HFF-Myc (cell line): Measurements from ENCODE around the gene ARL4D.
A peak's percentile ranks its signal among the peaks of the same experiment; 100 is the strongest.
"Not testable (repeated sequence)": the region's sequence is repeated elsewhere in the genome, so short reads cannot be mapped to it uniquely, and the experiment has no call there.

Experiments
- DNase-seq: peaks from one replicate; pipeline ENCODE4 v3.0.0-alpha.2; 2011; ENCODE audit warnings: low read depth; ENCODE audit errors: extremely low read depth
- H3K4me3 ChIP-seq: replicated peaks from 2 replicates; pipeline ENCODE4 v1.5.1; 2011; ENCODE audit warnings: low read depth, mild to moderate bottlenecking, control low read depth, low read length
- TF ChIP-seq, protein P1 (sequence below): IDR thresholded peaks from 2 replicates; pipeline ENCODE4 v1.5.1; 2012; ENCODE audit warnings: mild to moderate bottlenecking, low read depth, low read length, control low read depth; ENCODE audit errors: missing control alignments

Gene ARL4D

DNA sequence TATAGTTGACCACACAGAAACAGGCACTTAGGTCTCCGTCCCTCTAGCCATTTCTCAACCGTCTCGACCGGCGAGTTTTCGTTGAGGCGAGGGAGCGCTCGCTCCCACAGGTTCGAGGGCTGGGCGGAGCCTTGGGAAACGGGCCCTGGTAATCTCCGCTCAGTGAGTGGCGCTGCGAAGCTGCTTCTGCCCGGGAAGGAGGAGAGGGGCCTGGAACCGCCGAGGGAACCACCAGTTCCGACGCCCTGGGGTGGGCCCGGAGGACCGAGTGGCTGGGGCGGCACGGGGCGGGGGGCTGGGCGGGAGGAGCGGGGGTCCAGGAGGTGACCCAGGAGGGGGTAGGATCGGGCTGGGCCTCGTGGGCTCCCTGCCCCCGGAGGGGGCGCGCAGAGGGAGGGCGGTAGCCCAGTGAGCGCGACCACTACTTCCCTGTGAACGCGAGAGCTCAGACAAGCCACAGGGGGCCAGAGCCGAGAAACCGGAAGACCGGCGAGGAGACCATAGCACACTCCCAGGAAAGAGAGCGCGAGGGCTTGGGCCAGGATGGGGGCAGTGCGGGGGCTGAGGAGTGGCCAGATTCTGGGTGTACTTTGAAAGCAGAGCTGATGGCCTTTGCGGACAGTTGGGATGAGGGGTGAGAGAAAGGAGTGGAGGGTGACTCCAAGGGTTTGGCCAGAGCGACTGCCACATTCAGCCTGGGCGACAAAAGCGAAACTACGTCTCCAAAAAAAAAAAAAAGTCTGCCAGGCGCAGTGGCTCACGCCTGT lies 29.9 kb upstream of the ARL4D start:
- peak overlapping the region; percentile 30 for H3K4me3 ChIP-seq
- DNase-seq, result no peak
- TF ChIP-seq, protein P1, sequence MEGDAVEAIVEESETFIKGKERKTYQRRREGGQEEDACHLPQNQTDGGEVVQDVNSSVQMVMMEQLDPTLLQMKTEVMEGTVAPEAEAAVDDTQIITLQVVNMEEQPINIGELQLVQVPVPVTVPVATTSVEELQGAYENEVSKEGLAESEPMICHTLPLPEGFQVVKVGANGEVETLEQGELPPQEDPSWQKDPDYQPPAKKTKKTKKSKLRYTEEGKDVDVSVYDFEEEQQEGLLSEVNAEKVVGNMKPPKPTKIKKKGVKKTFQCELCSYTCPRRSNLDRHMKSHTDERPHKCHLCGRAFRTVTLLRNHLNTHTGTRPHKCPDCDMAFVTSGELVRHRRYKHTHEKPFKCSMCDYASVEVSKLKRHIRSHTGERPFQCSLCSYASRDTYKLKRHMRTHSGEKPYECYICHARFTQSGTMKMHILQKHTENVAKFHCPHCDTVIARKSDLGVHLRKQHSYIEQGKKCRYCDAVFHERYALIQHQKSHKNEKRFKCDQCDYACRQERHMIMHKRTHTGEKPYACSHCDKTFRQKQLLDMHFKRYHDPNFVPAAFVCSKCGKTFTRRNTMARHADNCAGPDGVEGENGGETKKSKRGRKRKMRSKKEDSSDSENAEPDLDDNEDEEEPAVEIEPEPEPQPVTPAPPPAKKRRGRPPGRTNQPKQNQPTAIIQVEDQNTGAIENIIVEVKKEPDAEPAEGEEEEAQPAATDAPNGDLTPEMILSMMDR, result no peak

GRCh38 chr17:43369986-43370385 lies 28.8 kb upstream of the ARL4D start:
- no peak overlapping the region; the same call in 1 of the 2 replicates for H3K4me3 ChIP-seq
- TF ChIP-seq, protein P1, result no peak
- no peak for DNase-seq

DNA sequence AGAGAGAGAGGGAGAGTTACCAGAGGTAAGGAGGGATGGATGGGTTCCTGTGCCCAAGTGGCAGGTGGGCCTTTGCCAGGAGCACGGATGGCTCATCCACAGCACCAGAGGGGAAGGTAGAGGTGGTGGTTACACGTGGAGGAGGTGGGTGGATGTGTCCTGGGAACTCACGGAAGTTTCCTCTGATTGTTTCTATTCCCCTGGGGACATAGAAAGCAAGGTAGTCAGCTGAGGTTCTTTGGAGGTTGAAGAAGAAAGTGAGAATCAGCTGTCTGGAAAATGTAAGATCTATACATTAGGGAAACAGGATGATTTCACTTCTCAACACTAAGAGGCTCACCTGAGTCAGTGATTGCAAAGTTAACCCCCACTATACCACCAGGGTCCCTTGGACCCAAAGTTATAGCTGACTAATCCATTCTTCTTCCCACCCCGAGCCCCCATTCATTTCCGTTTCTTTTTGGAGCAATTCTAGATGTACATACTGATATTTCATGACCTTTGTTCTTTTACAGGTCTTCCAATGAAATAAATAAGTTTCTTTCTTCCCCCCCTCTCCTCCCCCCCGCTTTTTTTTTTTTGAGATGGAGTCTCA lies 27.5 kb upstream of the ARL4D start:
- TF ChIP-seq, protein P1, result no peak
- DNase-seq, result no peak
- no peak overlapping the region for H3K4me3 ChIP-seq

DNA sequence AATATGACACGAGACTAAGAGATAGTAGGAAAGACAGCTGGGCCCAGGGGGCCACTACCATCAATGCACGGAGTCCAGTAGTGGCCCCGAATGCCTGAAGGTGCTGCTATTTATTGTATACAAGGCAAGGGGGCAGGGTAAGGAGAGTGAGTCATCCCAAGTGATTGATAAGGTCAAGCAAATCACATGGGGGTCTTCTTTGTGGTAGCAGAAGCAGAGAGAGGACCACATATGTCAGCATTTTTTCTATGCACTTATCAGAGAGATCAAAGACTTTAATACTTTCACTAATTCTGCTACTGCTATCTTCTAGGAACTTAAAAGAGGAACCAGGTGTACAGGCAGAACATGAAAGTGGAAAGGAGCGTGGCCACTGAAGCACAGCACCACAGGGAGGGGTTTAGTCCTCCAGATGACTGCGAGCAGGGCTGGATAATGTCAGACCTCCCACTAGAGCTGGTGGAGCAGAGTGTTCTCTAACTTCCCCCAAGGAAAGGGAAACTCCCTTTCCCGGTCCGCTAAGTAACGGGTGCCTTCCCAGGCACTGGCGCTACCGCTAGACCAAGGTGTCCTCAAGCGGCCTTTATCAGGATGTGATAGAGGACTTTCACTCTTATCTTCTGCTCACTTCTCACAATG lies 26.4 kb upstream of the ARL4D start:
- TF ChIP-seq, protein P1, result no peak
- DNase-seq, result no peak
- H3K4me3 ChIP-seq, result no peak overlapping the region

DNA sequence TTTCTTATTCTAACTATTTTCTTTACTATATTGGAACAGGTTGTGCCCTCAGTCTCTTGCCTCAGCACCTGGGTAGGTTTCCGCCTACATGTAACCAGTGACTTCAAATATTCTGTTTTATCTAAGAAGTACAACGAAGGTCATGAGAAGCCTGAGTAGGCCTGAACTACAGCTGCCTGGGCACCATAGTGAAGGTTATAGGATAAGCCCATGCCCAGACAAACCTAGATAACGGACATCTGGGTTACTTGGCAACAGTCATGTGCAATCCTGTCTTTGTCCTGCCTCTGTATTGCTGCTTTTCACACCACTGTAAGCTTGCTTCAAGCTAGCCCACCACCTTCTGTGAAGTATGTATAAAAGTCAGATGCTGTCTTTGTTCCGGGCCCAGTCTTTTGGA lies 25.4 kb upstream of the ARL4D start:
- TF ChIP-seq, protein P1, result no peak
- no peak overlapping the region for H3K4me3 ChIP-seq
- DNase-seq, result no peak

- DNase-seq, H3K4me3 ChIP-seq: not testable (repeated sequence)
Measured at GRCh38 chr17:43375915-43376314, 22.9 kb upstream of the ARL4D start.

GRCh38 chr17:43377056-43377810 lies 21.6 kb upstream of the ARL4D start:
- H3K4me3 ChIP-seq, result no peak overlapping the region
- TF ChIP-seq, protein P1, result no peak
- no peak for DNase-seq
